Measurements from ENCODE around the gene UQCRFS1. TPM values are rescaled to one million over a fixed set of nuclear protein-coding genes. Genes with fewer than 3 reads are reported as not detected.
"Not testable (repeated sequence)": the region's sequence is repeated elsewhere in the genome, so short reads cannot be mapped to it uniquely, and the experiment has no call there.

The UQCRFS1 gene
- total RNA-seq, result 31.8 TPM

- peak; percentile 96 for DNase-seq (ENCODE audit: low spot score)
Observed at GRCh38 chr19:29212648-29213573, at the start of gene UQCRFS1. UQCRFS1 (minus strand) TSS chr19:29213151; CDS start chr19:29213118, 33 bp downstream.

DNA sequence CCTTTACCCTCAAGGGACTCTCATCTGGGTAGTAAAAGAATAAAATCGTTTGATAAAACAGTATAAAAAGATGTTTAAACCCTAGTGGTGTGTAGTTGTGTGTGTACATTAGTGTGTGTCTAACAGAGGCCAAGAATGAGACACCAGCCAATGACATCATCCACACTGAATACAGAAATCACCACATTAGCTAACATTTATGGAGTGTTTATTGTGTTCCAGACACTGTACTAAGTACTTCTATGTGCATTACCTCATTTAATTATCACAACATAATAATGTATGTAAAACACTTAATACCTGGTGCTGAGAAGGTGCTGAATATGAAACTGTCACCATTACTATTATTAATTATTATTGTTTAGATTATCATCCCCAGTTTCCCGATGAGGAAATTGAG is 49.1 kb upstream of the UQCRFS1 start:
- DNase-seq (ENCODE audit: low spot score), result no peak

- DNase-seq (ENCODE audit: low spot score), result no peak
Observed at GRCh38 chr19:29260477-29261317, 47.7 kb upstream of the UQCRFS1 start.

DNA sequence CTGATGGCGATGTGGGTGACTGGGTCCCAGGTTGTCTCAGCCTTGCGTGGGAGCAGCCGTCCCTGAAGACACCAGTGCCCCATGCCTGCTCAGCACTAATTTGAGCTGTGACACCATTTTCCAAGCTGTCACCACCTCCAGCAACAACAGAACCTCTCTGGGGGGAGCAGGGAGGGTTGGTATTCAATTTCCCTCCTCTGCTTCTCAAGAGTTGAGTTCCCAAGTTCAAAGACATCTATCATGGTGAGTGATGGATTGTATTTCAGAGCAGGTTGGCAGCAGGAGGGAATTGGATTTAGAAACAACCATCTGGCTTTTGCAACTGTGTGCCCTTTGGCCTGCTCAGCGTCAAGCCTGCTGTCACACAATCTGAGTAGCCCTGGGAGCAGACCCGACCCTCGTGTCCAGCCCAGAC is 46.9 kb upstream of the UQCRFS1 start:
- no peak for DNase-seq (ENCODE audit: low spot score)

- no peak for DNase-seq (ENCODE audit: low spot score)
Observed at GRCh38 chr19:29259153-29259552, 46.2 kb upstream of the UQCRFS1 start.

DNA sequence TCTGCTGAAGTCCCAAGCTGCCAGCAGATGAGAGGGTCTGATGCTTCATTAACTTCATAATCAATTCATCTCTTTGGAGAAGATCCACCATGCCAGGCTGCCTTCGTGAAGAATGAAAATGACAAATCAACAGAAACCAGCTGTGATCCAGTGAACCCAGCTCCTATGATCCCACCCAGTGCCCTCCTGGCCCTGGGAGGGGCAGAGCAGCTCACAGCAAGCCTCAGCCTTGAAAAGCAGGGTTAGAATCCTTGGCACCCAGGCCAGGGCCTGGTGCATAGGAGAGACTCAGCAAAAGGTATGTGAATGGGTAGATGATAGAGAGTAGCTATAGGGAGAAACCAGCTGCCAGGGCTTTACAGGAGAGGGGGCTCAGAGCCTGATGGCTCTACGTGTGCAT is 43.6 kb upstream of the UQCRFS1 start:
- DNase-seq (ENCODE audit: low spot score), result no peak

DNA sequence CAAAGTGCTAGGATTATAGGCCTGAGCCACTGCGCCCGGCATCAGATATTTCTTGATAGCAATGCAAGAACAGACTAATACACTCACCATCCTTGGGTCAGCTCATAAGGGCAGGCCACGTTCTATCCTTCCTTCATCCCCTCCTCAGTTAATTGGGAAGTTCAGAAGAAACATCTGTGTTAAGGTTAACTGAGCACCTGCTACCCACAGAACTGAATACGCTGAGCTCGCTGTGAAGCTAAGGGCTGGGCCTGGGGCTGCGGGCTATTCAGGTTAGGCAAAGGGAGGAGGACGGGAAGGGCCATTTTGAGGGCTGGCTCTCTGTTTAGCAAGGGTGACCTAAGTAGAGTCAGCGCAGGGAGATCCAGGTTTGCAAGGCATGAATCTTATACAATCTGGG is 43.0 kb upstream of the UQCRFS1 start:
- no peak for DNase-seq (ENCODE audit: low spot score)

- DNase-seq (ENCODE audit: low spot score), result no peak
Observed at GRCh38 chr19:29255006-29255405, 42.1 kb upstream of the UQCRFS1 start.

DNA sequence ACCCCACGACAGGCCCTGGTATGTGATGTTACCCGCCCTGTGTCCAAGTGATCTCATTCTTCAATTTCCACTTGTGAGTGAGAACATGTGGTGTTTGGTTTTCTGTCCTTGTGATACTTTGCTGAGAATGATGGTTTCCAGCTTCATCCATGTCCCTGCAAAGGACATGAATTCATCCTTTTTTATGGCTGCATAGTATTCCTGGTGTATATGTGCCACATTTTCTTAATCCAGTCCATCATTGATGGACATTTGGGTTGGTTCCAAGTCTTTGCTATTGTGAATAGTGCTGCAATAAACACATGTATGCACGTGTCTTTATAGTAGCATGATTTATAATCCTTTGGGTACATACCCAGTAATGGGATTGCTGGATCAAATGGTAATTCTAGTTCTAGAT is 36.8 kb upstream of the UQCRFS1 start:
- DNase-seq (ENCODE audit: low spot score), result not testable (repeated sequence)

DNA sequence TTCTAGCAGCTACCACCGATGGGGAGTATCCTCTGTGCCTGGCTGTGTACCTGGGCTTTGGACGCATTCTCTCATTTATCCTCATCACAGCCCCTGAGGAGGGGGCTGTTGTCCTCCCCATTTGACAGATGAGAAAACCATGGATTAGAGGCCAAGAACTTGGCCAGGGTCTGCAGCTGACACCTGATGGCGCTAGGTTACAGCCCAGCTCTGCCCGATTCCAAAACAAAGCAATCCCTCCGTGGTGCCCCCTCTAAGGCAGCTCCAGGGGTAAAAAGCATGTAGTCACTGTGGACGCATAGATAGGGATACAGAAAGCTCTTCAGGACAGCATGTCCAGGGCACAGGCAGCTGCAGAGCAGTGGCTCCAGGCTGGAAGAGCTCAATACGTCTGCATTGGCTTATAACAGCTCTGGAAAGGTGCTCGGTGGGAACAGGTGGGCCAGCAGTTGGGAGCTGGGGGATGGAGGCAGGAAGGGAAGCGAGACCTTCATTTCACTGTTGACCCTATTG is 35.4 kb upstream of the UQCRFS1 start:
- DNase-seq (ENCODE audit: low spot score), result no peak

GRCh38 chr19:29247872-29248271 is 34.9 kb upstream of the UQCRFS1 start:
- no peak for DNase-seq (ENCODE audit: low spot score)

- DNase-seq (ENCODE audit: low spot score), result no peak
Observed at GRCh38 chr19:29247471-29247870, 34.5 kb upstream of the UQCRFS1 start.

DNA sequence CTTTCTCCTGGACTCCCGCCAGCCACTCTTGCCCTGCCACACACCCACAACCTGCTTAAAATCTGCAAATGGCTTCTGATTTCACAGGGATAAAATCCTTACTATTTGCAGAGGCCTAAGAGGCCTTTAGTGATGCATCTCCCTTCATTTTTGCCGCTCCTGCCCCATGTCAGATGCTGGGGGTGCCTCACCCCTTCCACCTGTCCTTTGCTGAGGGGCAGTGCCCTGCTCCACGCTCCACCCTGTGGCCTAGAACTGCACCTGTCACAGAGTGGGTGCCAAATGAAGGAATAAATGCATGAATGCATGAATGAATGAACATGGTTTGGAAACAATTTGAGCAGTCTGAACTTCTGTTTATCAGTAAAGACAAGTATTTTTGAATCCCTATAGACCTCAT is 34.1 kb upstream of the UQCRFS1 start:
- DNase-seq (ENCODE audit: low spot score), result no peak

DNA sequence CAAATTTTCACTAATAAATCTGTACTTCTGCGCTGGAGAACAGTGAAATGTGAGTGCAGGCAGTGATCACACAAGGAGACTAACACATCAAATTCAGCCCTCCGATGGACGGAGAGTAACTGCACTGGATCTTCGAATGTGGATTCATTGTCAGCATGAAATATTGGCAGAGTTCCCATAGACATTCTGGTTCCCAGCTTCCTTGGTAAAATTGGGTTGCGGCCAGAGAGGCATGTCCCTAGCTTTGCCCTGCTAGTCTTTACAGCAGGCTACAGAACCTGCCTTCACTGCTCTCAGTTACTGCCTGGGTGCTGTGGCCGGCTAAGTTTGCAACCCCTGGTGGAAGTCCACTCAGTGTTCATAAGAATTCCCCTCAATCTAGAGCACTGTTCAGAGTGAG is 32.3 kb upstream of the UQCRFS1 start:
- no peak for DNase-seq (ENCODE audit: low spot score)

DNA sequence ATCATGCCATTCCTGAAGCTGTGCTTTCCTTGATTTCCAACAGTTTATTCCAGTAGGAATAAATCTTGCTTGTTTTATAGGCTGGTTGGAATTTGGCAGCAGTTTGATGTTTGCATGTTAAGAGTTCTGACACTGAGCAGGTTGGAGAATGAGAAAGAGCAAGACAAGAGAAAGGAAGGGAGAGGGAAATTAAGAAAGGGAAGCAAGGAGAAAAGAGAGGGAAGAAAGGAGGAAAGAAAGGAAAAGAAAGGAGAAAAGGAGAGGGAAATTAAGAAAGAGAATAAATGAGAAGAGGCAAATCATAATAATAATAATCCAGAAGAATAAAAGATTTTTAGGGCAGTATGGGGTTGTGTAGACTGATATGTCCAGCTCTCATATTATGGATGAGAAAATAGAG is 28.4 kb upstream of the UQCRFS1 start:
- DNase-seq (ENCODE audit: low spot score), result no peak

DNA sequence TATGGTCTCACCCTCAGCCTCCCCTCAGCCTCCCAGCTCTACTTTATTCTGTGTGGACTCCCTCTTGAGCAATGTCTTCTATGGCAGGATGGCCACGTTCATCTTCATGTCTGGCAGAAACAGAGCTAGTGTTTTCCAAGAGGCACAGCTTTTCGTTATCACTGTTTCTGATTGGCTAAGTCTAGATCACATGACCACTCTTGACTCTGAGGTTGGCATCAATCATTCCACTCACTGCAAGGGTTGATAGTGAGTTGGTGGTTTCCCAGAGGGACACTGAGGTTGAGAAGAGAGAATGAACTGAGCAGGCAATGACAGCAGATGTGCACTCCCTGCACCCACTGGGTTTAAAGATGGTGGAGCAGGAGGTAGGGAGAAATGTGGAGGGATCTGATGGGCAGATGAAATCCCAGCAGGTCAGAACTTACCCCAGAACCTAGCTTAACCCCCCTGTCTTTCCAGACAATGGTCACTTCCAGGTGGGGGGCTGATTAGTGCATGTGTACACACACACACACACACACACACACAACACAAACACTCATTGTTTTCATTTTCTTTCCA is 26.3 kb upstream of the UQCRFS1 start:
- no peak for DNase-seq (ENCODE audit: low spot score)

DNA sequence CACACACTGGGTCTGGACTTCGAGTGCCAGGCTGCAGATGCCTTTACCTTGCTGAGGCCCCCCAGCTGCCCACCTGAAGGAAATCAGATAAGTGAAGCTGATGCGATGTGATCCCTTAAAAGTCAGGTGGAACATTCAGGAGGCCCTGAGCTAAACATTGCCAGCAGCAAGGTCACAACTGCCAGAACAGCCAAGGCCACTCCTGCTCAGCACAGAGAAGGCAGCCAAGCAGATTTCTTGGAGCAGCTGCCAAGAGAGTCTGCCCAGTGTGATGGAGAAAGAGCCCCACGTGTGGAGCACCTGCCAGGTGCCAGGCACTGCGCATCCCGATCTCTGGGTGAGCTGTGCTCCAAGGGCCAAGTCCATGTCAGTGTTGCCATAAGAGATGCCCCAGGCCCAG is 20.6 kb upstream of the UQCRFS1 start:
- no peak for DNase-seq (ENCODE audit: low spot score)

DNA sequence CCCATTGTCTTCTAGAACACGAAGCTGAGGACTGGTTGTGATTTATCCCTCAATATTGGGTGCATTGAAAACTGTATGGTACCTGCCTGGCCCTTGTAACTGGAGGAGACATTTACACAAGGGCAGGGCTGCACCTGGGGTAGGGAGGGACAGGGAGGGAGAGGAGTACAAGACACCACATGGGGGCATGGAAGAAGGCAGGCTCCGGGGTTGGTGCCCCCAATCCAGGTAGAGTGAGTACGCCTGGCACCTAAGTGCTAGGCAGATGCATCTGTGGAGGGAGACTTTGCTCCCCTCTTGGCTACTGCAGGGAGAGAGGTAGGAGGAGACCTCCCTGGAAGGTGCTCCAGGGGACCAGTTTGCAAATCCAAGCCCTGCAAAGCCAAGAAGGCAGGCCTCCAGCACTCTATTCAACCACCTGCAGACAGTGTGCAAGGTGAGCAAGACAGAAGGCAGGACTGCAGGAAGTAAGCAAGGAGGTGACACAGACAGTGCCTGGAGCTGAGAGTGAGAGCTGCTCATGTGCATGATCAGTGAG is 19.4 kb upstream of the UQCRFS1 start:
- no peak for DNase-seq (ENCODE audit: low spot score)

- DNase-seq (ENCODE audit: low spot score), result not testable (repeated sequence)
Observed at GRCh38 chr19:29231306-29231705, 18.4 kb upstream of the UQCRFS1 start.

- no peak for DNase-seq (ENCODE audit: low spot score)
Observed at GRCh38 chr19:29217616-29218015, 4.7 kb upstream of the UQCRFS1 start.

DNA sequence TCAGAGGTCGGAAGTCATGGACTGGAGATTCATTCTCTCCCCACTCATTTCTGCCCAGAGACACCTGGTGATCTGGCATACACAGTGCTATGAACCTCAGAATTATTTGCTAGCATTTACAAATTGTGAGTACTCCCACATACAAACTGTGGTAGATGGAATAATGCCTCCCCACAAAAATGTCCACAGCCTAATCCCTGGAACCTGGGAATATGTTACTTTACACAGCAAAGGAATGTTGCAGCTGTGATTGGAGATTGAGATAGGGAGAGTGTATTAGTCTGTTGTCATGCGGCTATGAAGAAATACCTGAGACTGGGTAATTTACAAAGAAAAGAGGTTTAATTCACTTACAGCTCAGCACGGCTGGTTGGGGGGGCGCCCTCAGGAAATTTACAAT is 3.1 kb upstream of the UQCRFS1 start:
- DNase-seq (ENCODE audit: low spot score), result no peak

DNA sequence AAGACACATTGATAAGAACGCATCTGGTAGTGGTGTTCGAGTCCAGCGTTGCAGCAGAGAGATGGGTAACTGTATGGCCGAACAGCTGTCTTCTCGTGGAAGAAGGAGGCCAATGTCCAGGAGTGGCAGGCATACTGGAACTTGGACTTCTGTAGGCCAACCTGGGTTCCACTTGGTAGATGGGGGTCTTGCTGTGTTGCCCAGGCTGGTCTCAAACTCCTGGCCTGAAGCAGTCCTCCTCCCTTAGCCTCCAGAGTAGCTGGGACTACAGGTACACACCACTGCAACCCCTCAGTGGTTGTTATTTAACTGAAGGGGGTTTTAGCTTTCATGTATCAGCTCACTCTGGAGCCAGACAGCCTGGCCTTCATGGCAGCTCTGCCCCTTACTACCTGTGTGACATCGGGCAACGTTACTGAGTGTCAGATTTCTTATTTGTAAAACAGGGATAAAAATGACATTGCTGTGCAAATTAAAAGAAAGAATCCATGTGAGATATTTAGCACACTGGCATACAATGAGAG is 2.4 kb upstream of the UQCRFS1 start:
- DNase-seq (ENCODE audit: low spot score), result no peak

All from ureter (tissue), 1 donor.